ENCODE data around the gene DYNLT3. TPM values are rescaled to one million over a fixed set of nuclear protein-coding genes. Genes with fewer than 3 reads are reported as not detected.

Gene DYNLT3
- total RNA-seq, 1 experiment from 2014 or later, result 28.0 TPM

- intact Hi-C loops (cut with micrococcal nuclease; ENCODE audit: unreplicated experiment), result no loop called here
- peak; percentile 9 for DNase-seq
- CTCF ChIA-PET, result no interaction called here
- Mint-ChIP-seq H3K4me3 (ENCODE audit: low read depth, unreplicated experiment) (no peak overlapping the region), H3K9me3 (ENCODE audit: low read depth, unreplicated experiment) (no peaks in the 10 kb centered on the region), H3K4me1 (ENCODE audit: low read depth, unreplicated experiment) (peaks cover 6% of the 10 kb centered on the region), H3K36me3 (ENCODE audit: insufficient read depth, unreplicated experiment) (no peaks in the 10 kb centered on the region), H3K27ac (ENCODE audit: unreplicated experiment) (no peak overlapping the region), H3K27me3 (ENCODE audit: unreplicated experiment) (no peaks in the 10 kb centered on the region)
- TF ChIP-seq CTCF (IDR thresholded peaks at IDR 0.05; ENCODE audit: unreplicated experiment), result no peak
- BruUV-seq (replicated peaks), result no TSS peak
Observed at GRCh38 chrX:37796805-37797204, 50.6 kb downstream of the DYNLT3 start.

- H3K27me3 Mint-ChIP-seq (ENCODE audit: unreplicated experiment), result no peaks in the 10 kb centered on the region
- intact Hi-C loops (cut with micrococcal nuclease; ENCODE audit: unreplicated experiment), result no loop called here
- H3K4me1 Mint-ChIP-seq (ENCODE audit: low read depth, unreplicated experiment), result peaks cover 6% of the 10 kb centered on the region
- H3K36me3 Mint-ChIP-seq (ENCODE audit: insufficient read depth, unreplicated experiment), result no peaks in the 10 kb centered on the region
- DNase-seq, result no peak
- no TSS peak for BruUV-seq (replicated peaks)
- H3K4me3 Mint-ChIP-seq (ENCODE audit: low read depth, unreplicated experiment), result no peak overlapping the region
- CTCF ChIA-PET, result no interaction called here
- H3K27ac Mint-ChIP-seq (ENCODE audit: unreplicated experiment), result no peak overlapping the region
- no peaks in the 10 kb centered on the region for H3K9me3 Mint-ChIP-seq (ENCODE audit: low read depth, unreplicated experiment)
- no peak for TF ChIP-seq CTCF (IDR thresholded peaks at IDR 0.05; ENCODE audit: unreplicated experiment)
Observed at GRCh38 chrX:37796310-37796709, 51.1 kb downstream of the DYNLT3 start.

Other genes with a start within 250 kb of the DYNLT3 start
- gene XK, start 161.8 kb downstream of the DYNLT3 start, total RNA-seq (2022), result 11.3 and 14.7 TPM in 2 replicates
- gene CYBB, start 67.5 kb downstream of the DYNLT3 start, total RNA-seq (2022), result 1.8 and 2.1 TPM in 2 replicates
- 0.47 and 1.2 TPM in 2 replicates for gene SYTL5, start 159.0 kb upstream of the DYNLT3 start, total RNA-seq (2022)

Data from Calu3 (cell line).